Parietal lobe (tissue), 2 donors: Measurements from ENCODE around the gene CFAP77. TPM values are rescaled to one million over a fixed set of nuclear protein-coding genes. Genes with fewer than 3 reads are reported as not detected.

Experiments used
- small RNA-seq: library from RNA; depleted of rRNA; stranded (forward); fragments of <200 nt; gene quantifications from one replicate; pipeline ENCODE3, GENCODE V24; 2014; ENCODE audit warnings: low replicate concordance
- total RNA-seq: library from RNA; depleted of rRNA; stranded (reverse); fragments of >200 nt; gene quantifications from one replicate; pipeline ENCODE4 v1.2.3, GENCODE V29; 2014

CFAP77 gene
- not detected for total RNA-seq

DNA sequence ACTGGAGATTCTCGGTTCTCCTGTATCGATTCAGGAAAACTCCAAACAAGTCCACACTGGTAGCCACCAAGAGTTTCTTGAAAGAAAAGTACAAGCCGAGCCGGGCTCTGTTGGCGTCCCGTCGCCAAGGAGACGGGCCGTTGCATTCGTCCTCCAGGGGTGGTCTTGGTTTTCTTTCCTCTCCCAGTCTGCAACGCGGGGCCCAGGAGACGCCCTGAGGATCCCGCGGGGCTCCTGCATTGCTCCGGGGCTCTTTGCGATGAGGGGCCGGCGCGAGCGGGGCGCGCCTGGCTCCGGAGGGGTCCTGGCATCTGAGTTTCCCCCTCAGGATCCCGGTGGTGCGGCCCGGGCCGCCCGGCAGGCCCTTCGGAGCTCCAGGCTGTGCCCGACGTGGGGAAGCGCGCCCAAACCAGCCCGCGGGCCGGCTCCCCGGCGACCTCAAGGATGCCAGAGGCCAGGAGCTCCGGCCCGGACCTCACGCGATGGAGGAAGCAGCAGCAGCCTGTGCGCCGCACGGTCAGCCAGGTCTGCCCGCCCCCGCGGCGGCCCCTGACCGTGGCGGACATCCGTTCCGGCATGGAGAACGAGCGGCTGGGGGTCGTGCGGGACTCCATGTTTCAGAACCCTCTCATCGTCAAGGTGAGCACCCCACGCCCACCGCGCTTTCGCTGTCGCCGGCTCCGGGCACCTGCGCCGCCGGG is at the start of gene CFAP77:
Gene CFAP77, plus strand, starts transcription at position 384 of the 701 bp plus-strand sequence. Its CDS starts 61 bp downstream, at position 445.

GRCh38 chr9:132406554-132407122 is 3.4 kb upstream of the CFAP77 start, which contains the start of gene TTF1:
TSS of gene TTF1 (minus strand) at chr9:132406840. CDS start at chr9:132402821, 4,019 bp downstream.

DNA sequence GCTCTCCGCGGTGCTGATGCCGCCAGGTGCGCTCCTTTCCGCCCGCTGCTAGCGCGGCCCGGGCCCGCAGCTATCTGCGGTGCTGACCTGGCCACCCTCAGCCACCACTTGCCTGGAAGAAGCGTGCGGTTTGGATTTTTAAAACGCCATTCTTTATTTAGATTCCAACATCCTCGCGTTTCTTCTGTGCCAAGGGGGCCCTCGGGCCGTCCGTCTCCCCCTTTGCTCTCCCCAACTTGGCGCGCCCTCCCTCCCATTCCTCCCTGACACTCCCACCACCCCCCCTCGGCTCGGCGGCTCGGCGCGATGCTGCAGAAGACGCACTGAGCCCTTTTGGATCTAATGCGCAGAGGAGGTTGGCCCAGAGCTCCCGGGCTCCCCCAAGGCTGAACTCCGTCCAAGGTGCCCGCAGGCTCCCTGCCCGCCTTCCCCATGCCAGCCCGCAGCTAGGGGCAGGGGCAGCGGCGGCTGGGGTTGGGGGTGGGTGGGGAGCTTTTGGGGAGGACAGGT is 172.3 kb downstream of the CFAP77 start, which contains the start of gene BARHL1:
Gene BARHL1, plus strand, starts transcription at position 331 of the 510 bp plus-strand sequence. CDS start 192 bp downstream, outside the sequence.

Small RNA genes lying within 50 kb of the gene (small RNA-seq; reads per million reads assigned to genes)
- 5.5 reads per million, percentile 87 among the genes with 10 or more reads in this experiment for gene RNU5D-2P

Other genes with a start within 250 kb of the CFAP77 start
- gene NTNG2, start 248.2 kb upstream of the CFAP77 start, total RNA-seq, result 17.5 TPM
- 114 TPM for gene SETX, start 55.2 kb upstream of the CFAP77 start, total RNA-seq
- 12.8 TPM for gene TTF1, start 3.4 kb upstream of the CFAP77 start, total RNA-seq
- not detected for gene BARHL1, start 172.4 kb downstream of the CFAP77 start, total RNA-seq